ENCODE data around the gene FHIP2A.
"Not testable (repeated sequence)": the region's sequence is repeated elsewhere in the genome, so short reads cannot be mapped to it uniquely, and the experiment has no call there.

Gene FHIP2A

DNA sequence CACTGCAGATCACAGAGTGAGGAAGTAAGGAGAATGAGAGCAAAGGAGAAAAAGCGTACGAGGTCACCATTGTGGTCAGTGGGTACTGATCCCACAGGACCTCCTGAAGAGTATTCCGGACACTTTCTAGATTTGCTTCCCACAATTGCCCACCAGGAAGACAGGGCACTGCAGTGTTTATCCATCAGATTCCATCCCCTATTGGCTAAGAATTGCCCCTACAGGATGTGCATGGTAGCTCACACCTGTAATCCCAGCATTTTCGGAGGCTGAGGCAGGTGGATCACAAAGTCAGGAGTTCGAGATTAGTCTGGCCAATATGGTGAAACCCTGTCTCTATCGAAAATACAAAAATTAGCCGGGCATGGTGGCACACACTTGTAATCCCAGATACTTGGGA is 5.3 kb upstream of the FHIP2A start:
- no peak for DNase-seq

DNA sequence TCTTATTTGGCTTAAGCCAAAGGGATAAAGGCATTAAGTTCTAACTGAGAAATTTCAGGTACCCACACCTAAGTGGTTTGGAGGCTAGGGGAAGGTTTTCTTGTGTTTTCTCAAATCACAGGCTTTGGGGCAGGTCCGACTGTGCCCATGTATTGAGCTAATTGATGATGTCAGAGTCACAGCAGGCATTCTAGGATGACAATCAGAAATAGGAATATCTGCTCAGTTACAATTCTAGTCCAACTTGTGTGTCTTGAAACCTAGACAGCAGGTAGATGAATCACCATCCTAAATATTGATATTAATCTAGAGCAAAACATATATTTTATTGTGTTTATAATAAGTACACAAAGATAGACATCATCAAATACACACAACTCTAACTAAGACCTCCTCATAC is 2.3 kb upstream of the FHIP2A start:
- no peak for DNase-seq

DNA sequence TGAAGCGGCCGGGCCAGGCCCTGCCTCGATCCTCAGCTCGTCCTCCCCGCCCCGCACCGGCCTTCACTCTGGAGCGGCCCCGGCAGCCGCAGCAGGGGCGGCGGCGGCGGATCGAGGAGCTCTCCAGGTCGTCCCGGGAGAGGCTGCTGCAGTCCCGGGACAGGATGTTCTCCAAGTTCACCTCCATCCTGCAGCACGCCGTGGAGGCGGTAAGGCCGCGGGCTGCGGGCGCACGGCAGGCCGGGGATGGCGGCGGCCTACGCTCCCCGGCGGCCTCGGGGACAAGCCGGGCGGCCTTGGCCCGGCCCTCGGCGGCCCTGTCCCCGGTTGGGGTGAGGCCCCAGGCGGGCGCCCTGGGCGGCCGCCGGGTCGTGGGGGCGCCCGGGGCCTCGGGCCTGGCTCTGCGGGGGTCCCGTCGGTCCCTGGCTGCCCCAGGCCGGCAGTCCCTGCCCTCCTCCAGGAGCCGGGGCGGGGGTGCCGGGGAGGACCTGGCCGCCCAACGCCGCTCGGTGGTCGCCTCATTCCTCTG is 399 bp downstream of the FHIP2A start:
- DNase-seq, result peak; percentile 65

DNA sequence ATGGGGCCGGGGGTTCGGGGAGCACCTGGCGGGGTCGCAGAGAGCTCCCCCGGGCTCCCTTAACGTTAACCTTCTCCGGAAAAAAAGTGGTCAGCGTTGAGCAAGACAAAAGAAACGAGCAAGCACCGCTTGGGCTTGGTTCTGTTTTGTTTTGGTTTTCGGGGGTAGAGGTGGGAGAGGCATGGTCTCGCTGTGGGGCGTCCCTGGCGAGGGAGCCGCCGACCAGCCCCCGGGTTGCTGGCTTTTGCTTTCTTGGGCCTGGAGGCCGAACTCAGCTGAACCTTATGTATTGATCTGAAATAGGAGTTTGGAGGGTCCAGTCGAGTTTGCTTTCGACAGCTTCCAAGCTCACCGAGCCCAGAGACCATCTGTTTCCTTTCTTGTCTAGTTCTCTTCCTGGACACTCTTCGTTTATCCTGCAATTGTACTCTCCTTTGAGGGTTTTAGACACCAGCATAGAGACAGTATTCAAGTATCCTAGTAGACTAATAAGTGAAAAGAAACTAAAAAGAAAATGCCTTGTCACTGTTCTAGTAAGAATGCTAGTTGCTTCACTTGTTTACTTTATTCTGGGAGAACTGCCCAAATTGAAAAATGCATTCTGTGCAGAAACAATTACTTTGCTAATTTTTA is 980 bp downstream of the FHIP2A start:
- DNase-seq, result peak; percentile 67

DNA sequence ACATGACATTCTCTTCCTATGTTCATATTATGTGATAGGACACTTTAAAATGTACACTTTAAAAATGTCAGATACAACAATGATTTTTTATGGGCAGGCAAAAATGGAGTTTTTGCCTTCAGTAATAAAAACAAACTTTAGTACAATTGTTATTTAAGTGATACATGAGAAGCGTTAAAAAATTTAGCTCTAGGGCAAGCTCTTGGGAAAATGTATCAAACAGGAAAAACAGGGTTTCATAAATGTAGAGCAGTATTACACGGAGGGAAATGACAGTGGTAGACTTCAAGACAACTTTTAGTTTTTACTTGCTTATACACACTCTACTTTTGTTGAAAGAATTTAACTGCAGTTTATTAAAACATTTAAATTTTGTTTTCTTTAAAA is 1.5 kb downstream of the FHIP2A start:
- no peak for DNase-seq

DNA sequence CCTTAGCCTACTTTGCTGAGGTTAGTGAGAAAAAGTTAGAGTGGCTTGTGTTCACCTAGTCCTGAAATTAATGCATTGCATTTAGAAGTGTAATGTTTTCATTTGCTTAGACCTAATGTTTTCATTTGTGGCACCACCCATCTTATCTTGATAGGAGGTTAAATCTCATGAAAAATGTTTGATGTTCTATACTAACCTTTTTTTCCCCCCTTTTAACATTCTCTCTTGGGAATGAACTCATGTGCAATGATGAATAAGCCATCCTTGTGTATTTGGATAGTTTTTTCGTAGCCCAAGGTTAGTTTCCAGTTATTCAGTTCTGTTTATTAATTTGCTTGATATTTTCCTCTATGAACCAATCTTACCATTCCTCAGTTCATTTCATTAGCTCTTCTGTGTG is 2.8 kb downstream of the FHIP2A start:
- DNase-seq, result no peak

DNA sequence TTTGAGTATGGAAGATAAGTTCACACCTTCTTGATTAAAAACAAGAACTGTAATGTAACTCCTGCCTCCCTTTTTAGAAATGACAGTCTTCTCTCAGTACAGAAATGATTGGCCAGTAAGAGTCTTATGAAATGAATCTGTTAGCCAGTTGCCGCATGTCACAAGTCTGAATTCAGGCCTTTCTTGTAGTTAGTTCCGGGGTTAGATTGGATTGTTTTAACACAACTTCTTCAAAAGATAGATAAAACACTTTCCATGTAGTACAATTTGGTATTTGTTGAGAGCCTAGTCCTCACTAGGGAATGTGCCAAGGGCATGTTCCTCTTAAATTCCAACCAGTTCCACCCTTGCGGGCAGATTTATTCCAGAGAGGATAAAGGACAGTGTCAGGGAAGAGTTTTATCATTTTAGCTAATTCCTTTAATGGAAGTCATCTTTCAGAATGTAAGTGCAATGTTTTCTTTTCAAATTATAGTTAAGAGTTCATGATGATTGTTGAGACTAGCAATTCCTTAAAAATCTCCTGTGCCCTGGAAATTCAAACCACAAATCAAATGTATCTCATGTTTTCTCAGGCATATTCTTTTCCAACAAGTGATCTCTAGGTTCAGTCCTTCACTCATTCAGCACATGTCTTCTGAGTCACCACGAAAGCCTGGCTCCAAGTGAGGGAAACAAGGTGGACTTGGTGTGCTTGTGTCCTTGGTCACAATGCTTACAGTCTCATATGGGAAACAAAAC is 4.1 kb downstream of the FHIP2A start:
- DNase-seq, result no peak

DNA sequence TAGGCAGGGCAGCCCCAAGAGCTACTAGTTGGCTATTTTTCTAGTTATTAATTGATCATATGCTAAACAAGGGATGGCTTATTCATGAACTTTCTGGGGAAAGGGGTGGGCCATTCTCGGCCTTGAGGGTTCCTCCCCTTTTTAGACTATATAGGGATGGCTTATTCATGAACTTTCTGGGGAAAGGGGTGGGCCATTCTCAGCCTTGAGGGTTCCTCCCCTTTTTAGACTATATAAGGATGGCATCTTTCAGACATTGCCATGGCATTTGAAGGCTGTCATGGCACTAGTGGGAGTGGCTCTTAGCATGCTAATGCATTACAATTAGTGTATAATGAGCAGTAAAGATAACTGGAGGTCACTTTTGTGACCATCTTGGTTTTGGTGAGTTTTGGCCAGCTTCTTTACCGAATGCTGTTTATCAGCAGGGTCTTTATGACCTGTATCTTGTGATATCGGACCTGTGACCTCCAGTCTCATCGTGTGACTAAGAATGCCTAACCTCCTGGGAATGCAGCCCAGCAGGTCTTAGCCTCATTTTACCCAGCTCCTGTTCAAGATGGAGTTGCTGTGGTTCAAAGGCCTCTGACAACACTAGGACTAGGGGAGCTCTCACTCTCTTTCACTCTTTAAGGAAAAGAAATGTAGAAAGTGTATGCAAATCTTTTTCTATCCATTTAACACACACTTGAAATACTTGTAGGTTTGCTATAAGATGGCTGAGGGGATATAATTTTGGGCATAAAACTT is 7.8 kb downstream of the FHIP2A start:
- no peak for DNase-seq

DNA sequence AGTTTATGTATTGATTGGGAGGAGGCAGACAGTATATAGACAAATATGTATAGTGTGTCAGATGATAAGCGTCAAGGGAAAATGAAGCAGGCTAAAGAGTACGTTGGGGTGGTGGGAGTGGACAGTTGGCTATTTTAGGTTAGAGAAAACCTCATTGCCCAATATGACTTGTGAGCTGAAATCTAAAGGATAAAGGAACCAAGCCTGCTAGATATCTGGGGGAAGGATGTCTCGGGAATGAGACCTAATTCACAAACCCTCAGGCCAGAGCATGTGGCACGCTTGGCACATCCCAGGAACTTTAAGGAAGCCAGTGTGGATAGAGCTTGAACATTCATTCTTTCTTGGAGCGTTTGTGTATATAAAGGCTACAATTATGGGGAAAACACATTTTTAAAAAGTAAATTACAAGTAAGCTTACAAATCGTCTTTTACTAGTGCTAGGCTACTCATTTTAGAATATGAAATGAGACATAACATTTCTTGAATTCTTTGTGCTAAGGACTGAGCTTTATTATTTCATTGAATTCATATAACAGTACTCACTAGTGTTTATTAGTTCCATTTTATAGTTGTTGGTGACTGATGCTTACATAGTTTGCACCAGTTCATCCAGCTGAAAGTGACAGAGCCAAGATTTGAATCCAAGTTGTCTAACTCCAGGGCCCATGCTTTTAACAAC is 9.7 kb downstream of the FHIP2A start:
- no peak for DNase-seq

DNA sequence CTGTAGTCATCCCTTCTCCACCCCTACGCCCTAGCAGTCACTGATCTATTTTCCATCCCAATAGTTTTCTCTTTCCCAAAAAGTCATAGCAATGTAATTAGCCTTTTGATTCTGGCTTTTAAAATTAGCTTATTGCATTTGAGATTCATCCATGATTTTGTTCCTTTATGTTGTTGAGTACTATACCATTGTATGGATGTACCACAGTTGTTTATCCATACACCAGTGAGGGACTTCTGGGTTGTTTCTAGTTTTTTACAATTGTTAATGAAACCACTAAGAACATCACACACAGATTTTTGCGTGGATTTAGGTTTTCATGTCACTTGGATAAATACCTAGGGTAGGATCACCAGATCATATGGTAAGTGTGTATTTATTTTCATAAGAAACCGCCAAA is 16.1 kb downstream of the FHIP2A start:
- no peak for DNase-seq

DNA sequence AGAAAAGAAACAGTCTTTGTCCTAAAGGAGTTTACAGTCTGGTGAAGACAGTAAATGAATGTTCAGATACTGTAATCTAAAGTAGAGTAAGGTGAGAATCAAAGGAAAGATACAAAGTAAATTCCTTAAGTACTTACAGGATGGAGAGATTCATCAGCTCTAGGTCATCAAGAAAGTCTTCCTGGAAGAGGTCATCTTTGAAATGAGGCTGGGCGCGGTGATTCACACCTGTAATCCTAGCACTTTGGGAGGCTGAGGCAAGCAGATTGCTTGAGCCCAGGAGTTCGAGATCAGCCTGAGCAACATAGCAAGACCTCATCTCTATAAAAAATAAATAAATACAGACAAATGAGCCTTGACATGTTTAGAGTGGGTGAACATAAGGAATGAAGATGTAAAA is 18.3 kb downstream of the FHIP2A start:
- no peak for DNase-seq

DNA sequence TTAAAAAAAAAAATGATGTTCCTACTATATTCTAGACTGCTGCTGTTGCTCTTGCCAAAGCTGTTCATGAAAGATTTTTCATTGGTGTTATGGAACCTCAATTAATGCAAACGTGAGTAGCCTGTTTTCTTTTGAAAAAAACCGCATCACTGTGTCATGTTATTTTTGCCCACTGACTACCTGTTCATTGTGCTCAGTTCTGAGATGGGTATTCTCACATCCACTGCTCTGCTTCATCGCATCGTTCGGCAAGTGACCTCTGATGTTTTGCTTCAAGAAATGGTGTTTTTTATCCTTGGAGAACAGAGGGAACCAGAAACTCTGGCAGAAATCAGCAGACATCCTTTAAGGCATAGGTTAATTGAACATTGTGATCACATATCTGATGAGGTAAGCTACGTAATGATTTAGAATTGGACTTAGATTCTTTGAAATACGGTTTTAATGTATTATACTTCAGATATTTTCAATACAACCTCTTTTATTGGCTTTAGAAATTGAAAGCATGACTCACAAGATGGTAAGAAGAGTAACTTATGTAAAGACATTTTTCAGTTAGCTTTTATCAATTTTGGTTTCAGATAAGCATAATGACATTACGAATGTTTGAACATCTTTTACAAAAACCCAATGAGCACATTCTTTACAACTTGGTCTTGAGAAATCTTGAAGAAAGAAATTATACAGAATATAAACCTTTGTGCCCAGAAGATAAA is 24.6 kb downstream of the FHIP2A start:
- no peak for DNase-seq

DNA sequence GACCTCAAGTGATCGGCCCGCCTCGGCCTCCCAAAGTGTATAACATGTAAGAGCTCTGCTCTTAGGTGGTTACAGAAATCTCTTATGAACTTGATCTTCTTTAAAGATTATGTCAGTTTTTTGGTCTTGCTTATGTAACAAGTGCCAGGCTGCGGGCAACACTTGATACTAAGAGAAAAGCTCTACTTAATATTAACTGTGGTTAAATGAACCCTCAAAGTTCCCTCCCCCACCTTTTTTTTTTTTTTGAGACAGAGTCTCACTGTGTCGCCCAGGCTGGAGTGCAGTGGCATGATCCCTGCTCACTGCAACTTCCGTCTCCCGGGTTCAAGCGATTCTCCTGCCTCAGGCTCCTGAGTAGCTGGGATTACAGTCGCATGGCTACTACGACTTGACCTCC is 25.9 kb downstream of the FHIP2A start:
- not testable (repeated sequence) for DNase-seq

DNA sequence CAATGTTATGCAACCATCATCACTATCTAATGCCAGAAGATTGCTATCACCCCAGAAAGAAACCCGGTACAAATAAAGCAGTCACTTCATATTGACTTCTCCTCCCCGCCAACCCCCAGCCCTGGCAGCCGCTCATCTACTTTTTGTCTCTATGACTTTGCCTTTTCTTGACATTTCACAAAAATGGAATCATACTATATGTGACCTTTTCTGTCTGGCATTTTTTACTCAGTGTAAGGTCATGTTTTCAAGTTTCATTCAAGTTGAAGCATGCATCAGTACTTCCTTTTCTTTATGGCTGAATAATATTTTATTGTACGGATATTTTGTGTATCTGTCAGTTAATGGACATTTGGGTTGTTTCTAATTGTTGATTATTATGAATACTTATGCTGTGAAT is 28.1 kb downstream of the FHIP2A start:
- no peak for DNase-seq

DNA sequence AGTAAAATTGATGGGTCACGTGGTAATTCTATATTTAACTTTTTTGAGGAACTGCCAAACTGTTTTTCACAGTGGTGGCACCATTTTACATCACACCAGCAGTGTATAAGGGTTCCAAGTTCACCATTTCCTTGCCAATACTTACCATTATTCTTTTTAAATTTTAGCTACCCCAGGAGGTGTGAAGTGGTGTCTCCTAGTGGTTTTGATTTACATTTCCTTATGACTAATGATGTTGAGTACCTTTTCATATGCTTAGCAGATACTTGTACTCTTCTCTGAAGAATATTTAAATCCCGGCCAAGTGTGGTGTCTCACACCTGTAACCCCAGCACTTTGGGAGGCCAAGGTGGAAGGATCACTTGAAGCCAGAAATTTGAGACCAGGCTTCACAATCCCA is 28.5 kb downstream of the FHIP2A start:
- DNase-seq, result no peak

DNA sequence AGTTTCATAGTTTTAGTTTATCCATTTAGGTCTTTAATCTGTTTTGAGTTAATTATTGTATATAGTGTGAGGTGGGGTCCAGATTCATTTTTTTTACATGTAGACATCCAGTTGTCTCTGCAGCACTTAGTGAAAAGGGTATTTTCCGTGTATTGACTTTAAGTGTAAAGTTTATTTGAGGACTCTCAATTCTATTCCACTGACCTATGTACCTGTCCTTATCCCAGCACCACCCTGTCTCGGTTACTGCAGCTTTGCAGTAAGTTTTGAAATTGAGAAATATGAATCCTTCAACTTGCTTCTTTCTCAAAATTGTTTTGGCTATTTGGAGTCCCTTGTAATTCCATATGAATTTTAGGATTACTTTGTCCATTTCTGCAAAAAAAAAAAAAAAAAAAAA is 29.8 kb downstream of the FHIP2A start:
- no peak for DNase-seq

DNA sequence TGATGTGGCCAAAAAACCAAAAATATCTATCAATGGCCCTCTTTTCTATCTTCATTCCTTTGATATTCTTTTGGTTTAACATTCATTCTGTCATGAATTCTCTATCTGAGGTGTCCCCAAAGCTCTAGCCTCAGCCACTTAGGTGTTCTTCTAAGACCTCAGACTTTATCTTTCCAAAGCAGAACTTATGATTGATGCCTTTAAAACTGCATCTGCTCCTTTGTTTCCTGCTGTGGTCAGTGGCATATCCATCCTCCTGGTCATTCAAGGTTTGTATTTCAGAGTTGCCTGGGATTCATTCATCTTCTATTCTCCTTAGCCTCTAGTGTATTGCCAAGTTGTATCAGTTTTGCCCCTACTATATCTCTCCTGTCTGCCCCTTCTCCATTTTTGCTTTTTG is 30.6 kb downstream of the FHIP2A start:
- no peak for DNase-seq

DNA sequence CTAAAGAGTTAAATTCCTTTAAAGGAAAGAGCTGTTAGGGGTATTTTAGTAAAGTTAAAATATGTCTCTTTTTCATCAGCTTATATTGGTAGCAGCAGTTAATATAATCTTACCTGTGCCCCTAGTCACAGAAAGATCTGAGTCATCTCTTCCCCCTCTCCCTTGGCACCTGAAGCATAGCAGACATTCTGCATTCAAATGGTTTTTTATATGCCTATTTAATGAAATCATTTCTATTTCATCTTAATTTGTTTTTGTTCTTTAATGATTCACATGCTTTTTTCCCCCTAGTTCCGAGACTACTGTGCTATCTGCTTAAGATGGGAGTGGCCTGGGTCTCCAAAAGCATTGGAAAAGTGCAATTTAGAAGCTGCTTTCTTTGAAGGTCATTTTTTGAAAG is 33.3 kb downstream of the FHIP2A start:
- DNase-seq, result no peak

DNA sequence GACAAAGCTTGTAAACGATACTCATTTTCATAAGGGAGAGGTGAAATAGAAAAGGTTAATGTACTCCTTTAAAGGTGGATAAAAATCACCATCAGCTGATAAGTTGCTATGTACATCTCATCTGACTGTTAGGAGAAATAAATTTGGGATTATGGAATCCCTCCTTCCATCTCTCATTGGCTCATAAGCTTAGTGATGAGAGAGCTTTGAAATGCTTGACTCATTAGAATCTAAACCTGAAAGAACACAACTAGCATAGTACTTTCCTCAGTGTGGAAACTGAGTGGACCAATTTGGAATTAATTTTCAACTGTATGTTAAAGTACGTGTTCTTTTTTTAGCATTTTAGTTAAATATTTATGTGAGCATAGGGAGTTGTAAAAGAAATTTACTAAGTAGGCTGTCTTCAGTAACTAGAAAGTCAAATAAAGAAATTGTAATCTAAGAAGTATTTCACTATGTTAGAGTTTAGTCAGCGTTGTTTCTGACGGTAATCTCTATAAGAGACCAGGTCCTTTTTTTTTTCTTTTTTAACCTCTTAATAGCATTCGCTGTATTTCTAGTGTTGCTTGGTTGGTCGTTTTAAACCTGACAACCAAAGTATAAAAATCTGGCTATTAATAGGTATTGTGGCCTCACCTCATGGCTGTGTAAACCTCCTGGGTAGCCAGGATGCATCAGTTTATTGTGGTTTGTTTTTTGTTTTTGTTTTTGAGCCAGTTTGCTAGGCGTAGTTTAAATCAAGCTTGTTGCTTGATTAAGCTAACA is 34.4 kb downstream of the FHIP2A start:
- DNase-seq, result no peak

DNA sequence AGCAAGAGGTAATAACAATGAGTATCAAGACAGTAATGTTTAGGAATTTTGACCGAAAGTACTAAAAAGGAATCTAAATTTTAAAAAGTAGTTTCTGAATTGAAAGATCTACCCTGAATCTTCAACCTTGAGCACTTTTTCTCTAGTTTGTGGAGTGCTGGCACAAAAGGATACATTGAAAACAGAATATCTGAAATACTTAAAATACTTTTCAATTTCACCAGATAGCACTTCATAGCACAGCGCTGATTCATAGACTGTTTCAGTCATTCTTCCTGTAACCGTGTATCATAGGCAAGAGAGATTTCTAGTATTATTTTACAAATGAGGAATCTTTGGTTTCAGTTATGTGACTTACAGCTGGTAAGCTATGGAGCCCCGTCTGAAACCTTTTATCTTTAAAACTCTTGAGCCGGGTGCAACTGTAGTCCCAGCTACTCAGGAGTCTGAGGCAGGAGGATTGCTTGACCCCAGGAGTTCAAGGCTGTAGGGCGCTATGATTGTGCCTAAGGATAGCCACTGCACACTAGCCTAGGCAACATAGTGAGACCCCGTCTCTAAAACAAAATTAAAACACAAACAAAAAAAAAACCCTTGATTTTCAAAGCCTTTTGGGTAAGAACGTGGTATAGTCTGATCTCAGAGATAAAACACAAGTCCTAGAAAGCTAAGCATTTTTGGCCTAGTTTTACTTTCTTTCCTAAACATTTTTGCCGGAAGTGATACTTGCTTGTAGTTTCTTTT is 35.1 kb downstream of the FHIP2A start:
- no peak for DNase-seq

DNA sequence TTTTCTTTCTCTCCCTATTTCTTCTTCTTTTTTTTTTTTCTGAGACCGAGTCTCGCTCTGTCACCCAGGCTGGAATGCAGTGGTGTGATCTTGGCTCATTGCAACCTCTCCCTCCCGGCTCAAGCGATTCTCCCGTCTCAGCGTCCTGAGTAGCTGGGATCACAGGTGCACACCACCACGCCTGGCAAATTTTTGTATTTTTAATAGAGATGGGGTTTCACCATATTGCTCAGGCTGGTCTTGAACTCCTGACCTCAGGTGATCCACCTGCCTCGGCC is 35.6 kb downstream of the FHIP2A start:
- not testable (repeated sequence) for DNase-seq

Measured in right hindlimb (tissue), 1 donor.